Uterus (tissue), 4 donors: Measurements from ENCODE around the gene PEPD. TPM values are rescaled to one million over a fixed set of nuclear protein-coding genes. Genes with fewer than 3 reads are reported as not detected.

Experiments
- DNase-seq, 2 donors: peaks; one replicate each; pipeline ENCODE4 v3.0.0-alpha.2; 2019 to 2020
- H3K27ac ChIP-seq, 2 donors: fragments of 200-600 bp; sonication (generic); 1 replicate in 1 of 2; 2 replicates in 1 of 2; pipeline ENCODE4 v1.5.1; 2016 to 2018
- H3K27me3 ChIP-seq, 2 donors: fragments of 200-600 bp; sonication (generic); one replicate each; pipeline ENCODE4 v1.5.1; 2018 to 2019; ENCODE audit warnings: control low read depth in 1 of 2
- H3K36me3 ChIP-seq, 2 donors: fragments of 200-600 bp; sonication (generic); one replicate each; pipeline ENCODE4 v1.5.1; 2019; ENCODE audit warnings: control low read depth in 1 of 2
- H3K4me1 ChIP-seq, 2 donors: fragments of 200-600 bp; sonication (generic); one replicate each; pipeline ENCODE4 v1.5.1; 2018 to 2019; ENCODE audit warnings: control low read depth in 1 of 2
- H3K4me3 ChIP-seq, 2 donors: fragments of 200-600 bp; sonication (generic); 1 replicate in 1 of 2; 2 replicates in 1 of 2; pipeline ENCODE4 v1.5.1; 2018 to 2019; ENCODE audit warnings: mild to moderate bottlenecking in 1 of 2
- H3K9me3 ChIP-seq, 2 donors: fragments of 200-600 bp; sonication (generic); one replicate each; pipeline ENCODE4 v1.5.1; 2019; ENCODE audit warnings: control low read depth in 1 of 2
- POLR2A ChIP-seq, 2 donors: fragments of 450-650 bp; IDR thresholded peaks; one replicate each; pipeline ENCODE4 v1.6.1; 2016; ENCODE audit warnings: antibody characterized with exemption in 2 of 2, mild to moderate bottlenecking in 1 of 2, moderate library complexity in 1 of 2
- intact Hi-C: fragments of 100-400 bp; cut with DNase I; formaldehyde crosslinking; loops from one replicate; pipeline ENCODE4 v1.15.1; 2023; ENCODE audit warnings: low total_unique reads
- total RNA-seq, 4 donors: library from RNA; depleted of rRNA in 3 of 4; stranded (reverse); fragments of >200 nt in 3 of 4; gene quantifications; one replicate each; pipeline versions ENCODE4 v1.1.0 to v1.2.4, GENCODE V29; 2014 to 2023
- TF ChIP-seq, protein P1 (sequence below), 4 experiments: fragments of 200-600 bp in 2 of 4; fragments of 450-650 bp in 2 of 4; sonication (generic) in 2 of 4; IDR thresholded peaks; one replicate each; pipeline ENCODE4 v1.5.1; 2016 to 2019; ENCODE audit warnings: antibody characterized with exemption in 4 of 4, mild to moderate bottlenecking in 2 of 4, moderate library complexity in 1 of 4
- donor health status: DM: yes; HTN: yes; CAD: no.

The PEPD gene
- total RNA-seq, 4 donors from 2014 or later, result 26.1 to 47.0 (median 37.9) TPM

DNA sequence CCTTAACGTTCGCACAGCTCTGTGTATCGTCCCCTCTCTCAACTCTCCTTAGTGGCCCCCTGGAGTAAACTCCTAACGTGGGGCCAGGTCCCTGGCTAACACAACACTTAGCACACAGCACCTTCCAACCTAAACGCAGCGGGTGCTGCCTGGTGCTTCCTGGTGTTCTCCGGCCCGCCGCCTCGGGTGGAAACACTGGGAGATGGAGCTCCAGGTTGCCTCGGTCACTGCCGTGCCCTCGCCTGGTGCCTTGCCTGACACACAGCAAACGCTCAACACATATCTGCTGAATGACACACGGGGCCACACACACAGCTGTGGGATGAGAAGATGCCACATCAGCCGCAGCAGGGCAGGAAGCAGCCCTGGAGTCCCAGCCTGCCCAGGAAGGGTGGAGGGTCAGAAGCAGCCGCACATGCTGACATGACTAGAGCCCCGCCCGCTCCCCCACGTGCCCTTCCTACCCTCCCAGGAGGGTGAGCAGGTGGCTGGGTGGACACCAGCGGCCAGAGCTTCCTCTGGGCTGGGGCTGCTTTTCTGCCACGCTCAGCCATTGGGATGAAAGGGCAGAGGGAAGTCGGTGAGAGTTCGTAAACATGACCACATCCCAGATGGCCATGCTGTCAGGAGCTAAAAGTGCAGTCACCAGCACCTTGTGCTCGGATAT is 6.6 kb downstream of the PEPD start:
- Histone ChIP-seq H3K27me3 (no peaks in the 10 kb centered on the region), H3K27ac (no peak overlapping the region), H3K9me3 (no peaks in the 10 kb centered on the region), H3K36me3 (no peaks in the 10 kb centered on the region), H3K4me3 (no peak overlapping the region), H3K4me1 (no peaks in the 10 kb centered on the region)
- intact Hi-C loops, result no loop called here
- TF ChIP-seq POLR2A (IDR thresholded peaks at IDR 0.05), result no peak
- TF ChIP-seq, protein P1, sequence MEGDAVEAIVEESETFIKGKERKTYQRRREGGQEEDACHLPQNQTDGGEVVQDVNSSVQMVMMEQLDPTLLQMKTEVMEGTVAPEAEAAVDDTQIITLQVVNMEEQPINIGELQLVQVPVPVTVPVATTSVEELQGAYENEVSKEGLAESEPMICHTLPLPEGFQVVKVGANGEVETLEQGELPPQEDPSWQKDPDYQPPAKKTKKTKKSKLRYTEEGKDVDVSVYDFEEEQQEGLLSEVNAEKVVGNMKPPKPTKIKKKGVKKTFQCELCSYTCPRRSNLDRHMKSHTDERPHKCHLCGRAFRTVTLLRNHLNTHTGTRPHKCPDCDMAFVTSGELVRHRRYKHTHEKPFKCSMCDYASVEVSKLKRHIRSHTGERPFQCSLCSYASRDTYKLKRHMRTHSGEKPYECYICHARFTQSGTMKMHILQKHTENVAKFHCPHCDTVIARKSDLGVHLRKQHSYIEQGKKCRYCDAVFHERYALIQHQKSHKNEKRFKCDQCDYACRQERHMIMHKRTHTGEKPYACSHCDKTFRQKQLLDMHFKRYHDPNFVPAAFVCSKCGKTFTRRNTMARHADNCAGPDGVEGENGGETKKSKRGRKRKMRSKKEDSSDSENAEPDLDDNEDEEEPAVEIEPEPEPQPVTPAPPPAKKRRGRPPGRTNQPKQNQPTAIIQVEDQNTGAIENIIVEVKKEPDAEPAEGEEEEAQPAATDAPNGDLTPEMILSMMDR (IDR thresholded peaks at IDR 0.05), result no peak
- DNase-seq, result no peak

DNA sequence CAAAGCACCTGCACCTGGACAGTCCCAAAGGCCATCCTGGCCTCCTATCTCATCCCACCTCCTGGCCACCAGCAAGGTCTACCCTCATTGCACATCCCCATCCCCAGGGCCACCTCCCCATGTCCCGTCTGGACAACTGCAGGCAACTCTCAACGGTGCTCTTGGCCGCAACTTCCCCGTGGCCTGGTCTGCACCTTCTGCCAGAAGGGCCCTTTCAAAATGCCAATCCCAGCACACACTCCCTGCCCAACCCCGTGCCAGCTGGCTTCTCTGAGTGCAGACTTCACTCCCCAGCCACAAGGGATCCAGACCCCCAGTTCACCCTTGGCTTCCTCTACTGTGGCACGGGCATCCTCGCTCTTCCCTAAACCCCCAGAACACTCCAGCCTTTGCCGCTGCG is 8.2 kb downstream of the PEPD start:
- Histone ChIP-seq H3K4me1 (no peaks in the 10 kb centered on the region), H3K36me3 (no peaks in the 10 kb centered on the region), H3K9me3 (no peaks in the 10 kb centered on the region), H3K4me3 (no peak overlapping the region), H3K27ac (no peak overlapping the region), H3K27me3 (no peaks in the 10 kb centered on the region)
- DNase-seq, result no peak
- intact Hi-C loops, result no loop called here
- no peak for TF ChIP-seq POLR2A (IDR thresholded peaks at IDR 0.05)
- TF ChIP-seq, protein P1 (IDR thresholded peaks at IDR 0.05), result no peak

DNA sequence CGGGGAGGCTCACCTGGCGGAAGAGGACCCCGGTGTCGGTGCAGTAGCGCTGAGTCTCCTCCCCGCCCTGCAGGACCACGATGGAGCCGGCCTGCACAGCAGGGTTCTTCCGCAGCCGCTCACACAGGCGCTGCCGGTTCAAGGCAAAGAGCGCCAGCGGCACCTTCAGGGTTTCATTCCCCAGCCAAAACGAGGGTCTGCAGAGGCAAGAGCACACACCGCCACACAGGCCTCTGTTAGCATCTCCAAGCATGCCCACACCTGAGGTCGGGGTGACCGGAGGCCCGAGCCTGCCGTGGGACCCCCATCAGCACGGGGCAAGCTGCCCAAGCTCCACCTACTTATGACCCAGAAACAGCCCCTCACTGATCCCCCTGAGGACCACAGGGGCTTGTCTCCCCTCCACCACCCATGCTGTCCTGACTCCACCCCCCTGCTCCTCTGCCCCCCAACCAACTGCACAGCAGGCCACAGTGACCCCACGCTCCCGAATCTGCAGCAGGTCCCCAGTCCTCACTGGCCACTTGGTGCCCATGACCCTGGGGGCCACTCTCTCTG is 8.9 kb downstream of the PEPD start:
- no peaks in the 10 kb centered on the region for H3K36me3 ChIP-seq
- no peaks in the 10 kb centered on the region for H3K9me3 ChIP-seq
- intact Hi-C loops, result no loop called here

DNA sequence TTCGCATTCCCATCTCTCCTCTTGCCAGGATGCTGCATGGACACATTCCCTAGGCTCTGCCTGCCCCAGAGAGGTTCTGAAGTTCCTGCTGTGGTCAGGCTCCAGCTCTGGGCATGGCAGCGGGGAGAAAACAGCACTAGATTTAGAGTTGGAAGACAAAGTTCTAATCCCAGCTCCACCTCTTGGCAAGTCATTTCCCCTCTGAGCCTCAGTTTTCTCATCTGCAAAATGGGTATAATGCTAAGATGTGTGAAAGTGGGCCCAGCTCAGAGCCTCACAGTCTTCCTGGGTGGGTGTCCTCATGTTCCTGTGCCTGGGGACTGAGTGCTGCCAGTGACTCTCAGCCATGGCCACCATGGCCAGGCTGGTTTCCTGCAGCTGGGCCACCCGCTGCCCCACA is 9.6 kb downstream of the PEPD start:
- H3K27ac ChIP-seq, result no peak overlapping the region
- DNase-seq, result no peak
- H3K9me3 ChIP-seq, result no peaks in the 10 kb centered on the region
- intact Hi-C loops, result no loop called here
- no peaks in the 10 kb centered on the region for H3K4me1 ChIP-seq
- TF ChIP-seq, protein P1 (IDR thresholded peaks at IDR 0.05), result no peak
- no peak for TF ChIP-seq POLR2A (IDR thresholded peaks at IDR 0.05)
- H3K36me3 ChIP-seq, result no peaks in the 10 kb centered on the region
- H3K4me3 ChIP-seq, result no peak overlapping the region
- no peaks in the 10 kb centered on the region for H3K27me3 ChIP-seq

More for the DNA sequence above, 8.9 kb downstream of the PEPD start:
- no peak overlapping the region for H3K27ac ChIP-seq
- no peak for DNase-seq
- H3K4me3 ChIP-seq, result no peak overlapping the region
- no peaks in the 10 kb centered on the region for H3K27me3 ChIP-seq
- TF ChIP-seq, protein P1 (IDR thresholded peaks at IDR 0.05), result no peak
- TF ChIP-seq POLR2A (IDR thresholded peaks at IDR 0.05), result no peak
- H3K4me1 ChIP-seq, result no peaks in the 10 kb centered on the region

DNA sequence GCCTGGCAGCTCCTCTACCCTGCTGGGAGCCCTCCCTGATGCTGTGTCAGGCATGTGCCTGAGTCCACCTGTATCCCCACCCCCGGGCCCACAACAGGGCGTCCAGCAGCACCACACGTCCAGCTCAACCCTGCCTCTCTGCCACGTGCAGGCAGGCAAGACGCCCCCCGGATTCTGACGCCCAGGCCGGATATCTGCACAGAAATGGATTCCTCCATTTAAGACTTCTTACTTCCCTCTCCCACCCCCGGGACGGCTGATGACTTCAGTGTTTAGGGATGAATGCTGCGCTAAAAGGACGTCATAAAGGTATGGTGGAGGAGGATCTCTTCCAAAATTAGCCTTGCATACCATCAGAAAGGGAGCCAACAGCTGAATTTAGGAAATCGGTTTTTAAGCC is 10.2 kb downstream of the PEPD start:
- Histone ChIP-seq H3K27ac (no peak overlapping the region), H3K27me3 (no peaks in the 10 kb centered on the region), H3K9me3 (no peaks in the 10 kb centered on the region), H3K4me3 (no peak overlapping the region), H3K36me3 (no peaks in the 10 kb centered on the region), H3K4me1 (no peaks in the 10 kb centered on the region)
- intact Hi-C loops, result no loop called here
- DNase-seq, result no peak
- no peak for TF ChIP-seq POLR2A (IDR thresholded peaks at IDR 0.05)
- TF ChIP-seq, protein P1 (IDR thresholded peaks at IDR 0.05), result no peak
